OCI-LY7 (cell line): Measurements from ENCODE around the gene OR8K5. TPM values are rescaled to one million over a fixed set of nuclear protein-coding genes. Genes with fewer than 3 reads are reported as not detected.
"Not testable (repeated sequence)": the region's sequence is repeated elsewhere in the genome, so short reads cannot be mapped to it uniquely, and the experiment has no call there.

Experiments used
- BruUV-seq: library from RNA; stranded (reverse); fragments of 400-500 nt; replicated peaks from 2 replicates; lab custom pipeline; 2021; lab: Mats Ljungman, UMichigan
- CTCF ChIA-PET: fragments of 300-600 bp; sonication (Branson Sonifier 250); formaldehyde crosslinking; loops from one replicate; lab custom pipeline; 2022; ENCODE audit warnings: antibody characterized with exemption; ENCODE audit not compliant: unreplicated experiment; lab: Charles Lee
- POLR2A ChIA-PET: fragments of 300-600 bp; sonication (Branson Sonifier 250); formaldehyde crosslinking; loops from one replicate; lab custom pipeline; 2022; ENCODE audit warnings: antibody characterized with exemption; lab: Charles Lee
- DNase-seq: peaks from one replicate; pipeline ENCODE4 v3.0.0-alpha.2; 2015; ENCODE audit warnings: low spot score
- H2AFZ ChIP-seq: fragments of 200-600 bp; sonication (generic), shearing (Covaris generic); 2 replicates; pipeline ENCODE4 v1.6.1; 2014; ENCODE audit warnings: mild to moderate bottlenecking, antibody characterized with exemption, low read length, moderate library complexity
- H3K27ac ChIP-seq: fragments of 200-600 bp; sonication (generic); 2 replicates; pipeline ENCODE4 v1.5.1; 2014; ENCODE audit warnings: mixed run types, low read depth, mild to moderate bottlenecking, moderate library complexity, low read length, inconsistent platforms; ENCODE audit not compliant: poor library complexity, severe bottlenecking
- H3K36me3 ChIP-seq: fragments of 200-600 bp; sonication (generic); 2 replicates; pipeline ENCODE4 v1.6.1; 2014; ENCODE audit warnings: mild to moderate bottlenecking, antibody characterized with exemption, low read length, moderate library complexity, mixed read lengths; ENCODE audit not compliant: insufficient read depth
- H3K4me1 ChIP-seq: fragments of 200-600 bp; sonication (generic); 2 replicates; pipeline ENCODE4 v1.5.1; 2014; ENCODE audit warnings: mild to moderate bottlenecking, low read length; ENCODE audit not compliant: insufficient read depth, poor library complexity, severe bottlenecking
- H3K4me2 ChIP-seq: fragments of 200-600 bp; sonication (generic); 2 replicates; pipeline ENCODE4 v1.6.1; 2014; ENCODE audit warnings: mild to moderate bottlenecking, low read length
- H3K4me3 ChIP-seq: fragments of 200-600 bp; sonication (generic); 2 replicates; pipeline ENCODE4 v1.5.1; 2014; ENCODE audit warnings: mild to moderate bottlenecking, low read depth, low read length; ENCODE audit not compliant: poor library complexity, severe bottlenecking
- H3K79me2 ChIP-seq: fragments of 200-600 bp; sonication (generic); 2 replicates; pipeline ENCODE4 v1.6.1; 2016; ENCODE audit warnings: low read depth, mild to moderate bottlenecking, low read length, moderate library complexity, mixed read lengths; ENCODE audit not compliant: insufficient read depth
- H3K9me2 ChIP-seq: fragments of 200-600 bp; sonication (generic); 2 replicates; pipeline ENCODE4 v1.6.1; 2016; ENCODE audit warnings: mild to moderate bottlenecking, low read length, mixed read lengths; ENCODE audit not compliant: insufficient read depth
- H3K9me3 ChIP-seq: fragments of 200-600 bp; sonication (generic); 2 replicates; pipeline ENCODE4 v1.6.1; 2014; ENCODE audit warnings: mild to moderate bottlenecking, mixed run types, low read length, mixed read lengths
- H4K20me1 ChIP-seq: fragments of 200-600 bp; sonication (generic); 2 replicates; pipeline ENCODE4 v1.6.1; 2014; ENCODE audit warnings: mild to moderate bottlenecking, antibody characterized with exemption, low read length, moderate library complexity, mixed read lengths; ENCODE audit not compliant: insufficient read depth
- EZH2phosphoT487 ChIP-seq: fragments of 200-600 bp; sonication (generic); IDR thresholded peaks from 2 replicates; pipeline ENCODE4 v1.6.1; 2018; ENCODE audit warnings: low read depth, borderline replicate concordance, mild to moderate bottlenecking, mixed run types, antibody characterized with exemption, low read length, moderate library complexity, mixed read lengths
- intact Hi-C: fragments of 100-400 bp; cut with micrococcal nuclease; formaldehyde crosslinking; loops from one replicate; pipeline ENCODE4 v1.10.0; 2022; ENCODE audit not compliant: unreplicated experiment
- total RNA-seq, 2 experiments: library from RNA; depleted of rRNA in 1 of 2; stranded (reverse); fragments of >200 nt in 1 of 2; shearing (Covaris generic) in 1 of 2; gene quantifications; 2 replicates each; pipeline ENCODE4 v1.2.3, GENCODE V29; 2014 to 2022
- TF ChIP-seq, protein P1 (sequence below): fragments of 200-600 bp; sonication (generic); conservative IDR thresholded peaks from 2 replicates; pipeline ENCODE4 v1.5.1; 2014; ENCODE audit warnings: mild to moderate bottlenecking, antibody characterized with exemption, low read length, moderate library complexity, mixed read lengths

OR8K5 gene
- total RNA-seq, 2 experiments from 2014 or later, result not detected

DNA sequence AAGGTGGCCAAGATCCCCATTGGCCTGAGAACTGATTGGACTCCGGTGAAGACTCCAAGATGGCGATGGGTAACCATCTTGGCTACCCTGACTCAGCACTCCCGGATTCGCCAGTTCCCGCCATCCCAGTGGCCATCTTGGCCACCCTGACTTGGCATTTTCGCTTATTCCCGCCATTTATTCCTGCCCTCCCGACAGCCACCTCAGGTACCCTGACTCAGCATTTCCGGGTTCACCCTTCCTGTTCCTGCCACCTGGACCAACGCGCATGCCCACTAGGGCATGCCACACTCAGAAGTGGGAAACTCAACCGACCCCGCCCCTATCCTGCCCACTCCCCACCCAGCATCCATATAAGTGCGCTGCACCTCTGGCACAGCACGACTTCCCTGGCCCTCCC, 7.8 kb downstream of the OR8K5 start:
- TF ChIP-seq EZH2phosphoT487, result no peak
- TF ChIP-seq, protein P1, sequence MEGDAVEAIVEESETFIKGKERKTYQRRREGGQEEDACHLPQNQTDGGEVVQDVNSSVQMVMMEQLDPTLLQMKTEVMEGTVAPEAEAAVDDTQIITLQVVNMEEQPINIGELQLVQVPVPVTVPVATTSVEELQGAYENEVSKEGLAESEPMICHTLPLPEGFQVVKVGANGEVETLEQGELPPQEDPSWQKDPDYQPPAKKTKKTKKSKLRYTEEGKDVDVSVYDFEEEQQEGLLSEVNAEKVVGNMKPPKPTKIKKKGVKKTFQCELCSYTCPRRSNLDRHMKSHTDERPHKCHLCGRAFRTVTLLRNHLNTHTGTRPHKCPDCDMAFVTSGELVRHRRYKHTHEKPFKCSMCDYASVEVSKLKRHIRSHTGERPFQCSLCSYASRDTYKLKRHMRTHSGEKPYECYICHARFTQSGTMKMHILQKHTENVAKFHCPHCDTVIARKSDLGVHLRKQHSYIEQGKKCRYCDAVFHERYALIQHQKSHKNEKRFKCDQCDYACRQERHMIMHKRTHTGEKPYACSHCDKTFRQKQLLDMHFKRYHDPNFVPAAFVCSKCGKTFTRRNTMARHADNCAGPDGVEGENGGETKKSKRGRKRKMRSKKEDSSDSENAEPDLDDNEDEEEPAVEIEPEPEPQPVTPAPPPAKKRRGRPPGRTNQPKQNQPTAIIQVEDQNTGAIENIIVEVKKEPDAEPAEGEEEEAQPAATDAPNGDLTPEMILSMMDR, result no peak
- DNase-seq, result no peak
- Histone ChIP-seq H3K4me1 (no peaks in the 10 kb centered on the region), H3K9me3 (no peaks in the 10 kb centered on the region), H2AFZ (no peak overlapping the region), H3K4me3 (no peak overlapping the region), H3K27ac (no peak overlapping the region), H3K79me2 (no peaks in the 10 kb centered on the region), H3K36me3 (no peaks in the 10 kb centered on the region), H4K20me1 (no peaks in the 10 kb centered on the region), H3K4me2 (no peak overlapping the region), H3K9me2 (no peaks in the 10 kb centered on the region)
- CTCF ChIA-PET, result no interaction called here
- POLR2A ChIA-PET, result no interaction called here
- BruUV-seq, result no TSS peak
- intact Hi-C loops, result no loop called here

DNA sequence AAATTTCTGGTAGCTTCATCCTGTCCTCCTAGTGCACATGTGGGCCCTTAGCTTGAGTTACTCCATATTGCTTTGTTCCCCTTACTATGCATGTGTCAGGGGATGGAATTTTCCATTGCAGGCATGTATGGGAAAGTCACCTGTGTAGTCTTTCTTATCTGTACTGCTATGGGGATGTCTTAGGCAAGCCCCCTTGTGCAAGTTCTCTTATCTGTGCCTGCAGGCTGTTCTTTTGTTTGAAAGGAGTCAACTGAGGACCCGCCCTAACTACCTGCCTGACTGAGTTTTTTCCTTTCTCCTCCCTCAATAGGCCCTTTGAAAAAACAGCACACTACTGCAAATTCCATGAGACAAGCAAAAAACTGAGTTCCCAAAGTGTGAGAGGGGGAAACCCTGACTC, 8.7 kb downstream of the OR8K5 start:
- CTCF ChIA-PET, result no interaction called here
- Histone ChIP-seq H3K27ac (no peak overlapping the region), H3K79me2 (no peaks in the 10 kb centered on the region), H2AFZ (no peak overlapping the region), H4K20me1 (no peaks in the 10 kb centered on the region), H3K4me3 (no peak overlapping the region), H3K9me2 (no peaks in the 10 kb centered on the region), H3K4me1 (no peaks in the 10 kb centered on the region), H3K4me2 (no peak overlapping the region), H3K36me3 (no peaks in the 10 kb centered on the region), H3K9me3 (no peaks in the 10 kb centered on the region)
- intact Hi-C loops, result no loop called here
- POLR2A ChIA-PET, result no interaction called here
- BruUV-seq, result no TSS peak
- DNase-seq, result no peak
- TF ChIP-seq, protein P1, result no peak
- TF ChIP-seq EZH2phosphoT487, result no peak

DNA sequence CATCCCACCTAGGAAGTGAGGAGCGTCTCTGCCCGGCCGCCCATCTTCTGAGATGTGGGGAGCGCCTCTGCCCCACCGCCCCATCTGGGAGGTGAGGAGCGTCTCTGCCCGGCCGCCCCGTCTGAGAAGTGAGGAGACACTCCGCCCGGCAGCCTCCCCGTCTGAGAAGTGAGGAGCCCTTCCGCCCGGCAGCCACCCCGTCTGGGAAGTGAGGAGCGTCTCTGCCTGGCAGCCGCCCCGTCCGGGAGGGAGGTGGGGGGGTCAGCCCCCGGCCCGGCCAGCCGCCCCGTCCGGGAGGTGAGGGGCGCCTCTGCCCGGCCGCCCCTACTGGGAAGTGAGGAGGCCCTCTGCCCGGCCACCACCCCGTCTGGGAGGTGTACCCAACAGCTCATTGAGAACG, 16.4 kb downstream of the OR8K5 start:
- POLR2A ChIA-PET, H3K36me3 ChIP-seq, H3K9me3 ChIP-seq, H3K4me1 ChIP-seq, intact Hi-C loops, H4K20me1 ChIP-seq, H3K4me3 ChIP-seq, H3K79me2 ChIP-seq, CTCF ChIA-PET, BruUV-seq, H3K4me2 ChIP-seq, H3K27ac ChIP-seq, DNase-seq, H2AFZ ChIP-seq, H3K9me2 ChIP-seq: not testable (repeated sequence)
